Activated T-cell treated with anti-CD3 and anti-CD28 coated beads for 4 hours (primary cell): ENCODE results near the gene MFNG.

Experiments used
- DNase-seq: peaks from one replicate; pipeline ENCODE4 v3.0.0-alpha.2; 2020

Gene MFNG

GRCh38 chr22:37492428-37493344 is 6.5 kb upstream of the MFNG start:
- DNase-seq = peak; percentile 48

DNA sequence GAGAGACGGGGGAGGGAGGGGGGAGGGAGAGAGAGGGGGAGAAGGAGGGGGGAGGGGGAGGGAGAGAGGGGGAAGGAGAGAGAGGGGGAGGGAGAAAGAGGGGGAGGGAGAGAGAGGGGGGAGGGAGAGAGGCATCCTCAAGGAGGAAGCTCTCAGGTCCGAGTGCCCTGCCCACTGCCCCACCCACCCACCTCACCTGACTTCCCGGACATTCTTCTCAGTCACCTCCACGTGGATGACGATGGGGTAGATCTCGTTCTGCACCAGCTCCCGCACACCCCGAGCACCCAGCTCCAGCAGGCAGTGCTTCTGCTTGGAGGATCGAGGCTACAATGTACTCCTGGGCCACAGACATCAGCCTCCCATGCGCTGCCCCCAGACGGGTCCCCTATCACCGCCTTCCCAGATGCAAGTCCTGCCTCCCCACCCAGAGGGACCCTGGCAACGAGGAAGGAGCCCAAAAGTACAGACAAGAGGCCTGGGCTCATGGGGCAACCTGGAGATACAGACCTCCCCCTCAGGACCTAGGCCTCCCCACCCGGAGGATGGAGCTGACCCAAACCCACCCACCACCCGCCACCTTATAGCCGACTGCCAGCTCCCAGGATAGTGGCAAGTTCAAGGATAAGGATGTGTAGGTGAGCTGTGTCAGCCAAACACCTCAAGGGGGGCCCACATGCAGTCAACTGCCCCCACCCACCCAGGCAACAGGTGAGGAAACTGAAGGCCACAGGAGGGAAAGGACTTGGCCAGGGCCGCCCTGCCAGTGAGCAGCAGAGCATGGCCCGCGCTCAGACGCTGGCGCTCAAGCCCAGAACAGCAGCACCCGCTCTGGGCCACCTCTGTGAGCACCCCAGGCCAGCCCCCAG is 5.6 kb upstream of the MFNG start:
- DNase-seq = no peak

DNA sequence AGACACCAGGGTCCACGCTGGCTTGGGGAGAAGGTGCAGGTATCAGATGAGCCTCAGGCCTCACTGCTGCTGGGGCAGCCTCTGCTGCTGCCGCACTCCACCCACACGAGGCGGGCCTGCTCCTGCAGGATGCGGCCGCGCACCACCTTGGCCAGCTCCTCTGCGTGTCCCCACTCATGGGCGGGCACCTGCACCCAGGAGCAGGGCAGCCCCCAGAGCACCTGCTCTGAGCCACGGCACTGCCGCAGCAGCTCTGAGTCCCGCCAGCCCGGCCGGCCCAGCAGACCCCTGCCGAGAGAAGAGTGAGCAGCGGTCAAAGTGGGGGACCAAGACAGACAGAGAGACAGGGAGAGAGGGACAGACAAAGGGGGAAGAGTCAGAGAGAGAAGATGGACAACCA is 4.9 kb upstream of the MFNG start:
- no peak for DNase-seq

DNA sequence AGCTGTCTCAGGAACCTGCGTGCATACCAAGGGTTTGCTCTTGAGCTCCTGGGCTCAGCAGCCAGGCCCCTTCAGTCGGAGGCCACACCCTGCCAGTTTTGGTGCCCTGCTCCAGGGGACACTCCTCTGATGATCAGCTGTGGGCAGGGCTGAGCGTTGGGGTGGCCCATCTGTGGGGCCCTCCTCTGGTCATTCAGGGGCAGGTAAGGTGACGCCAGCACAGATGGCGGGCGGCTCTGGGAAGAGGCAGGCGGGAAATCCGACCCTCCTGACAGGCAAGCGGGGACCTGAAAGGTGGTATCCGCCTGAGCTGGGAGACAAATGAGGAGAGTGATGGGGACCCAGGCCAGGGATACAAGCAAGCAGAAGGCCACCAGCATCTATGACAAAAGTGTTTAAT is 3.8 kb upstream of the MFNG start:
- no peak for DNase-seq

DNA sequence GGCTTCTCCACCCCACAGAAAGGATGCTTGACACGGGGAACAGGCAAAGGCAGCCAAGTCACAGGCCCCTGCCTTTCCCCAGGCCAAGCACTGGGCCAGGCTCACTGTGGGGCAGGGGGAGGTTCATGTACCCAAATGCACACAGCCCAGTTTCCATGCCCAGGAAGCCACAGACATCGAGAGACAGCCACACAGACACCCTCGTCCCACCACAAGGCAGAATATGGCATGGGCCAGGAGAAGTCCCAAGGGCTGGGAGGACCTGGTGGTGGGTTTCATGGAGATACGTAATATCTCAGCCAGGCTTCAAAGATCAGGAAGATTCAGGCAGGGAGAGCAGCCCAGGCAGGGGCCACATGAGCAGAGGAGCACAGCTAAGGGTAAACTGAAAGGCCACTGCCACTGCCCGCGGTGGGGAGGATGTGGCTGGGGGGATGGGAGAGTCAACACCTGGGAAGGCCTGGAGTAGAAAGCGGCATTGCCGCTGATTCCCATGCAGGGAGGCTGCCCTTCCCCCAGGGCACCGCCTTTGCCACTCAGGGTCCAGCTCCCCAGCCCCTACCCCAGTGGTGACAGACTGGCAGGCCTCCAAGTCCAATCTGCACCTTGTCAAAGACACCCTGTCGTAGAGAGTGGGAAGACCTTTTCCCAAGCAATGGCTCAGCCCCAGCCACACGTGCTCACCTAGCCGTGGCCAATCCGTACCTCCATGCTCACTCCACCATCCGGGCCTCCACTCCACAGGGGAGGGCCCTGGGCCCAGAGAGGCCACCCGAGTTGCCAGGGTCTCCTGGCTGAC is 2.4 kb upstream of the MFNG start:
- no peak for DNase-seq

DNA sequence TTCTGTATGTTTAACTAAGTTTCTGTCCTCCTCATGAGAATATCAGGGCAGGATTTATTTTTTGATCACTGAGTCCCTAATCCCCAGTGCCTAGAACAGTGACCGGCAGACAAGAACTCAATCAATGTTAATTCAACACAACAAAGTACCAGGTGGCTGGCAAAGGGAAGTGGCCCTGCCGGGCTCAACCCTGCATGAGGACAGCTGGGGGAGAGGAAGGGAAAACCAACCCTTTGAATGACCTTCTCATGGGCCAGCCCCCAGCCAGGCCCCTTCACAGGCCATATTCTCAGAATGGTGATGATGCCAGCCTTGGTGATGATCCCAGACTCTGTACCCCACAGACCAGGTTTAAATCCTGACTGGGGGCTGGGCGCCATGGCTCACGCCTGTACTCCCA is 1.4 kb upstream of the MFNG start:
- DNase-seq = no peak

DNA sequence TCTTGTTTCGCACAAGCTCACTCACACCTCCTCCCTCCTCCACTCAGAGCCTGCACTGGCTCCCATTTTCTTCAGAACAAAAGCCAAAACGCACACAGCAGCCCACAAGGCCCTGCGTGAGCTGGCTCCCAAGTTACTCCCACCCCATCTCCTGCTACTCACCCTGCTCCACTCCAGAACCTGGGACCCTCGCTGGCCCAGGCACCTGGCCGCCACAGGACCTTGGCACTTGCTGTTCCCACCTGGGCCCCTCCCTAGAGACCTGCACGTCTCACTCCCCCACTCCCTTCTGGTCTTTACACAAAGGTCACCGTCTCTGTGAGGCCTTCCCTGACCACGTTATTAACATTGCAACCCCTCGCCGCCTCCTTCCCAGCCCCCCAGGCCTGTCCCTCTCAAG is 945 bp upstream of the MFNG start:
- no peak for DNase-seq

GRCh38 chr22:37485395-37486223 is 575 bp downstream of the MFNG start:
- DNase-seq = peak; percentile 9

- DNase-seq = peak; percentile 55
Measured at GRCh38 chr22:37484480-37485394, 1.4 kb downstream of the MFNG start.

DNA sequence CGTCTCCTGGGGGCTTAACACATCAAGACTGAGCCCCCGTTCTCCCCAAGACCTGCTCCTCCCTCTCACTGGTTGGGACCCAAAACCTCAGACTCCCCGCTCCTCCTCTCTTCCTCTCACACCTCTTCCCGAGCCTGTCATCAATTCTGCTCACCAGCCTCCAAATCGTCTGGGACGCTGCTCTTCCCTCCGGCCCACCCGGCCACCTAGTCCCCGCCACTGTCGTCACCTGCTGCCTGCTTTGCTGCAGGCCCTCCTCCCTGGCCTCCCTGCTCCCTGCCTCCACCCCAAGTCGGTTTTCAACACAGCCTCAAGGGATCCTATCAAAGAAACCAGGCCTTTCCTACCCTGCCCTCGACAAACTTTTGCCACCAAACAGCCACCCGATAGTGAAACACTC is 3.1 kb downstream of the MFNG start:
- no peak for DNase-seq

DNA sequence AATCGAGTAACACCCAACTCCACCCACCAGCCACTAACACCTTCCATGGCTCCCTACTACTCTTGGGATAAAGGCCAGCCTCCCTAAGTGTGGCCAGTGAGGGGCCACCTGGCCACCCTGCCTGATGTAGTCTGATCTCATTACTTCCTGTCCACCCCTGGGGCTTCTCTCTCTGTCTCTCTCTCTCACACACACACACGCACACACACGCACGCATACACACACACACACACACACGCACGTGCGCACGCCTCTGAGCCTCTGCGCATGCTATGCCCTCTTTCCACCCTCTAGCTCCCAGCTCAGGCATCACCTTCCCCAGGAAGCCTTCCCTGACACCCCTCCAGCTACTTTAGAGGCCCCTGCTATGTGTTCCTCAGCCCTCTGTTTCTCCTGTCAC is 3.9 kb downstream of the MFNG start:
- DNase-seq = no peak

GRCh38 chr22:37481347-37481907 is 4.8 kb downstream of the MFNG start:
- DNase-seq = no peak

DNA sequence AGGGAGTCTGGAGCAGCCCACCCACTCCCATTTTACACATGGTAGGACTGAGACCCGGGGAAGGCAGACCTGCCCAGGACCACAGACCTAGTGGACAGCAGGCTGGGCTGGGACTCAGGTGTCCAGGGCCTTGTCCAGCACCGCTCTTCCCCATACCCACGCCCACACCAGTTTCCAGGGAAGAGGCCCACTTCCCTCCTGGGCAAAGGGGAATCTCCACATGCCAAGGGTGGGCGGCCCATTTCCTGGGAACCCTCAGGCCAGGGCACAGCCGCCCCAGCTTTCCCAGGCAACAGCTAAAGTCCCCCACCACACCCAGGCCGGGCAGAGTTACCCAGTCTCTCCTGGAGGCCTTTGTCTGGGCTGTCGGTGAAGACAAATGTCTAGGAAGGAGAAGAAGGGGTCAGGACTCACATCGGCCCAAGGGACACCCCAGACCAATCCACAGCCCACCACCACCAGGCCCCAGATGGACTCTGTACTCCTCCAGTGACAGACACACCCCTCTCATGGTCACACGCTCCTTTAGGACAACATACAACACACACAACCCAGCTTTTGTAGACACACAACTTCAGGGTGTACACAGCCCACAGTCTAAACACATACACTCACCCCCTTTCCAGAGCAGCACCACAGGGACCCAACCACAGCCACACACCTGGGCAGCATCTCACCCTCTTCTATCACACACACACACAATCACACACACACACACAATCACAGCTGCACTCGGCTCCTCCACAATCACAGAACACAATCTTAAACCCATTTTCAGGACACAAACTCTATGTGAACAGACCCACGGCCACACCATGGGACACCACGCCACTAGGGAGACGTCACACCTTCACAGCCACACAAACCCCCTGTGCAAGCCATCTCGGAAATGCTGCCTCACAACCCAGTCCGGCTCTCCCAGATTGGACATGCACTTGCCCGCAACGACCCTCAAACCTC is 5.5 kb downstream of the MFNG start:
- DNase-seq = no peak

DNA sequence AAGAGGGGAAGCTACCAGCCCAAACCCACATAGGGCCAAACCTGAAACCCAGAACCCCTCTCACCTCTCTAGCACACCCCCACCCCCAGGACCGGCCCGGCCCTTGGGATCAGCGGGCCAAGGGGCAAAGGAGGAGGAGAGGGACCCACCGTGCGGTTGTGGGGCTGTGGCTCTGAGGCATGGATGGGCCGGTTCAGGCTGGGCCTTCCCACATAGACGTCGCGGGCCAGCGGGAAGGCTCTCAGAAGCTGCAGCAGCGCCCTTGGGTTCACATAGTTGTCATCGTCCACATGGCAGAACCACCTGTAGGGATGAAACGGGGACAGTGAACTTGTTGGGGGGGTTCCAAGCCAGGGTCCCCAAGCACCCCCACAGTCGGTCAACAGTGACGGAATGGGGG is 7.0 kb downstream of the MFNG start:
- DNase-seq = no peak

GRCh38 chr22:37476389-37477329 is 9.5 kb downstream of the MFNG start:
- no peak for DNase-seq

- no peak for DNase-seq
Measured at GRCh38 chr22:37474447-37475090, 11.6 kb downstream of the MFNG start.

DNA sequence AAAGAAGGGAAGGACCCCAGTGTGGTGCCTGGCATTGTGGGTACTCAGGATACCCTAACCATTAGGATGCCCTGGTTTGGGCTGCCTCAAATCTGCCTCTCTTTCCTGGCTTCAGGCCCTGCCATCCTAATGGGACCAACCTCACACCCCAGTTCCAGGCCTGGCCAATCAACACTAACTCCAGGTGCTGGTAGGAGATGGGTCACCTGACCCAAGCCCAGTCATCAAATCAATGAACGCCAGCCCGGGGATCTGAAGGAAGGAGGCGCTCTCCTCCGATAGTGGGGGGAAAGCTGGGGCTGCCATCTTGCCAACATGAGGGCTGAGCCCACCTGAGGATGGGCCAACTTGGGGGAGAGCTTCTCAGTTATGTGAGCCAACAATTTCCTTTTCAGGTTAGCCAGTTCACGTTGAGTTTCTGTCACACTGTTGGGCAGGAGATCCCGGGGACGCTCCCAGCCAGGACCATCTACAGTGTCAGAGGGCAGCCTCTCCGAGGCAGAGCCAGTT is 12.7 kb downstream of the MFNG start:
- DNase-seq = no peak
